Measurements from ENCODE around the gene L3MBTL4.
"Not testable (repeated sequence)": the region's sequence is repeated elsewhere in the genome, so short reads cannot be mapped to it uniquely, and the experiment has no call there.

The L3MBTL4 gene

GRCh38 chr18:6284761-6285160 lies 129.9 kb downstream of the L3MBTL4 start:
- TF ChIP-seq, protein P1, sequence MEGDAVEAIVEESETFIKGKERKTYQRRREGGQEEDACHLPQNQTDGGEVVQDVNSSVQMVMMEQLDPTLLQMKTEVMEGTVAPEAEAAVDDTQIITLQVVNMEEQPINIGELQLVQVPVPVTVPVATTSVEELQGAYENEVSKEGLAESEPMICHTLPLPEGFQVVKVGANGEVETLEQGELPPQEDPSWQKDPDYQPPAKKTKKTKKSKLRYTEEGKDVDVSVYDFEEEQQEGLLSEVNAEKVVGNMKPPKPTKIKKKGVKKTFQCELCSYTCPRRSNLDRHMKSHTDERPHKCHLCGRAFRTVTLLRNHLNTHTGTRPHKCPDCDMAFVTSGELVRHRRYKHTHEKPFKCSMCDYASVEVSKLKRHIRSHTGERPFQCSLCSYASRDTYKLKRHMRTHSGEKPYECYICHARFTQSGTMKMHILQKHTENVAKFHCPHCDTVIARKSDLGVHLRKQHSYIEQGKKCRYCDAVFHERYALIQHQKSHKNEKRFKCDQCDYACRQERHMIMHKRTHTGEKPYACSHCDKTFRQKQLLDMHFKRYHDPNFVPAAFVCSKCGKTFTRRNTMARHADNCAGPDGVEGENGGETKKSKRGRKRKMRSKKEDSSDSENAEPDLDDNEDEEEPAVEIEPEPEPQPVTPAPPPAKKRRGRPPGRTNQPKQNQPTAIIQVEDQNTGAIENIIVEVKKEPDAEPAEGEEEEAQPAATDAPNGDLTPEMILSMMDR (IDR thresholded peaks at IDR 0.05; ENCODE audit: insufficient read depth, missing control alignments), result no peak
- DNase-seq (ENCODE audit: insufficient read length, low spot score) (no peak), FAIRE-seq (no peak)

- no peak for FAIRE-seq
- TF ChIP-seq, protein P1 (IDR thresholded peaks at IDR 0.05; ENCODE audit: insufficient read depth, missing control alignments), result no peak
- DNase-seq (ENCODE audit: insufficient read length, low spot score), result no peak
Measured at GRCh38 chr18:6284300-6284699, 130.4 kb downstream of the L3MBTL4 start.

GRCh38 chr18:6281874-6282273 lies 132.8 kb downstream of the L3MBTL4 start:
- no peak for FAIRE-seq

GRCh38 chr18:6280211-6280743 lies 134.4 kb downstream of the L3MBTL4 start:
- no peak for DNase-seq (ENCODE audit: insufficient read length, low spot score)
- TF ChIP-seq, protein P1 (IDR thresholded peaks at IDR 0.05; ENCODE audit: insufficient read depth, missing control alignments), result no peak
- no peak for FAIRE-seq

More at GRCh38 chr18:6281874-6282273, 132.8 kb downstream of the L3MBTL4 start:
- TF ChIP-seq, protein P1 (IDR thresholded peaks at IDR 0.05; ENCODE audit: insufficient read depth, missing control alignments), result no peak
- DNase-seq (ENCODE audit: insufficient read length, low spot score), result no peak

- FAIRE-seq (no peak), DNase-seq (ENCODE audit: insufficient read length, low spot score) (no peak)
- TF ChIP-seq, protein P1 (IDR thresholded peaks at IDR 0.05; ENCODE audit: insufficient read depth, missing control alignments), result no peak
Measured at GRCh38 chr18:6279308-6279707, 135.4 kb downstream of the L3MBTL4 start.

- DNase-seq (ENCODE audit: insufficient read length, low spot score) (no peak), FAIRE-seq (no peak)
- TF ChIP-seq, protein P1 (IDR thresholded peaks at IDR 0.05; ENCODE audit: insufficient read depth, missing control alignments), result no peak
Measured at GRCh38 chr18:6273423-6273822, 141.3 kb downstream of the L3MBTL4 start.

GRCh38 chr18:6272144-6272543 lies 142.6 kb downstream of the L3MBTL4 start:
- not testable (repeated sequence) for DNase-seq (ENCODE audit: insufficient read length, low spot score); FAIRE-seq

GRCh38 chr18:6271585-6271984 lies 143.1 kb downstream of the L3MBTL4 start:
- DNase-seq (ENCODE audit: insufficient read length, low spot score) (no peak), FAIRE-seq (no peak)
- TF ChIP-seq, protein P1 (IDR thresholded peaks at IDR 0.05; ENCODE audit: insufficient read depth, missing control alignments), result no peak
